22Rv1 (cell line): ENCODE measurements around the gene CAMTA1.

Experiments
- H3K27ac ChIP-seq: fragments of 450-650 bp; 2 replicates; pipeline ENCODE4 v1.5.1; 2017
- CTCF ChIP-seq: fragments of 450-650 bp; IDR thresholded peaks from 2 replicates; pipeline ENCODE4 v1.5.1; 2017; ENCODE audit warnings: mild to moderate bottlenecking
- ZFX ChIP-seq: fragments of 450-650 bp; IDR thresholded peaks from 2 replicates; pipeline ENCODE4 v1.6.1; 2017; ENCODE audit warnings: antibody characterized with exemption, borderline replicate concordance

CAMTA1 gene

GRCh38 chr1:6771441-6771769 is 13.8 kb upstream of the CAMTA1 start:
- no peak overlapping the region for H3K27ac ChIP-seq
- TF ChIP-seq ZFX (no peak), CTCF (no peak)

- H3K27ac ChIP-seq = no peak overlapping the region
- TF ChIP-seq ZFX (no peak), CTCF (no peak)
Observed at GRCh38 chr1:6774381-6774780, 10.9 kb upstream of the CAMTA1 start.

GRCh38 chr1:6775261-6776043 is 9.8 kb upstream of the CAMTA1 start:
- no peak overlapping the region for H3K27ac ChIP-seq
- TF ChIP-seq ZFX = no peak
- no peak for TF ChIP-seq CTCF

GRCh38 chr1:6776389-6776788 is 8.9 kb upstream of the CAMTA1 start:
- TF ChIP-seq CTCF (no peak), ZFX (no peak)

DNA sequence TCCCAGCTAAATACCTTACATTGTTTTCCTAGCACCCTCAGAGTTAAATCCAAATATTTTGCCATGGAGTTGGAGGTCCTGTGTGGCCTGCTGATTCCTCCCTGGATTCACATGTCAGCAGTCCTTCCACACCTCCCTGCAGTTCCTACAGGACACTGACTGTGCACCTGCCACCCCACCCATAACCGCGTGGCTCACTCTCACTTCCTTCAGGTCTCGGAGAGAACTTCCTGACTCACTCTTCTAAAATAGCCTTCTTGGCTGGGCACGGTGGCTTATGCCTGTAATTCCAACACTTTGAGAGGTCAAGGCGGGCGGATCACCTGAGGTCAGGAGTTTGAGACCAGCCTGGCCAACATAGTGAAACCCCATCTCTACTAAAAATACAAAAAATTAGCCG is 8.4 kb upstream of the CAMTA1 start:
- no peak for TF ChIP-seq CTCF
- no peak for TF ChIP-seq ZFX
- H3K27ac ChIP-seq = no peak overlapping the region

More at GRCh38 chr1:6776389-6776788, 8.9 kb upstream of the CAMTA1 start:
- H3K27ac ChIP-seq = no peak overlapping the region

- H3K27ac ChIP-seq = no peak overlapping the region
- TF ChIP-seq ZFX (no peak), CTCF (no peak)
Observed at GRCh38 chr1:6777813-6778212, 7.4 kb upstream of the CAMTA1 start.

GRCh38 chr1:6779089-6779805 is 6.0 kb upstream of the CAMTA1 start:
- TF ChIP-seq ZFX (no peak), CTCF (no peak)
- no peak overlapping the region for H3K27ac ChIP-seq
